Trophoblast cell (in vitro differentiated cells and primary cell): ENCODE results near the gene MT2A.

Source experiments
- DNase-seq, 2 donors: peaks; one replicate each; pipeline ENCODE4 v3.0.0-alpha.2; 2016
- H2AFZ ChIP-seq: 2 replicates; pipeline ENCODE4 v1.6.1; 2013; ENCODE audit warnings: low read length, moderate library complexity, mild to moderate bottlenecking; ENCODE audit not compliant: insufficient read depth, poor library complexity
- H2AK5ac ChIP-seq: 2 replicates; pipeline ENCODE4 v1.6.1; 2013; ENCODE audit warnings: mild to moderate bottlenecking, low read length
- H2BK120ac ChIP-seq: 2 replicates; pipeline ENCODE4 v1.6.1; 2013; ENCODE audit warnings: low read length, mild to moderate bottlenecking, moderate library complexity; ENCODE audit not compliant: insufficient read depth, poor library complexity
- H2BK12ac ChIP-seq: 2 replicates; pipeline ENCODE4 v1.6.1; 2013; ENCODE audit warnings: mild to moderate bottlenecking, low read length, moderate library complexity
- H2BK5ac ChIP-seq: 2 replicates; pipeline ENCODE4 v1.6.1; 2013; ENCODE audit warnings: low read length, low read depth, moderate library complexity, mild to moderate bottlenecking; ENCODE audit not compliant: poor library complexity
- H3K14ac ChIP-seq: 2 replicates; pipeline ENCODE4 v1.6.1; 2013; ENCODE audit warnings: mild to moderate bottlenecking, low read length
- H3K18ac ChIP-seq: 2 replicates; pipeline ENCODE4 v1.6.1; 2013; ENCODE audit warnings: mild to moderate bottlenecking, low read length
- H3K23ac ChIP-seq: 2 replicates; pipeline ENCODE4 v1.6.1; 2013; ENCODE audit warnings: low read length
- H3K27ac ChIP-seq: 2 replicates; pipeline ENCODE4 v1.5.1; 2013; ENCODE audit warnings: low read depth, mild to moderate bottlenecking, inconsistent platforms, low read length, moderate library complexity
- H3K27me3 ChIP-seq: 2 replicates; pipeline ENCODE4 v1.6.1; 2013; ENCODE audit warnings: inconsistent platforms, mild to moderate bottlenecking, low read length, moderate library complexity; ENCODE audit not compliant: insufficient read depth
- H3K36me3 ChIP-seq, 2 experiments: 1 replicate in 1 of 2; 2 replicates in 1 of 2; pipeline ENCODE4 v1.6.1; 2013; ENCODE audit warnings: low read length in 2 of 2, mild to moderate bottlenecking in 2 of 2, moderate library complexity in 1 of 2; ENCODE audit not compliant: insufficient read depth in 2 of 2, control insufficient read depth in 1 of 2
- H3K4ac ChIP-seq: 2 replicates; pipeline ENCODE4 v1.6.1; 2013; ENCODE audit warnings: low read depth, mild to moderate bottlenecking, low read length, moderate library complexity
- H3K4me1 ChIP-seq, 2 experiments: 1 replicate in 1 of 2; 2 replicates in 1 of 2; pipeline ENCODE4 v1.6.1; 2013; ENCODE audit warnings: low read length in 2 of 2, mild to moderate bottlenecking in 2 of 2, moderate library complexity in 1 of 2; ENCODE audit not compliant: insufficient read depth in 2 of 2, control insufficient read depth in 1 of 2
- H3K4me2 ChIP-seq: 2 replicates; pipeline ENCODE4 v1.6.1; 2013; ENCODE audit warnings: inconsistent platforms, mild to moderate bottlenecking, low read length, moderate library complexity
- H3K4me3 ChIP-seq: 2 replicates; pipeline ENCODE4 v1.5.1; 2013; ENCODE audit warnings: mild to moderate bottlenecking, low read depth, low read length, inconsistent platforms
- H3K79me1 ChIP-seq: one replicate; pipeline ENCODE4 v1.6.1; 2013; ENCODE audit warnings: low read length
- H3K79me2 ChIP-seq: 2 replicates; pipeline ENCODE4 v1.6.1; 2013; ENCODE audit warnings: low read length, mild to moderate bottlenecking; ENCODE audit not compliant: control insufficient read depth, insufficient read depth, poor library complexity
- H3K9ac ChIP-seq: 2 replicates; pipeline ENCODE4 v1.6.1; 2013; ENCODE audit warnings: mild to moderate bottlenecking, low read length
- H3K9me3 ChIP-seq: 2 replicates; pipeline ENCODE4 v1.6.1; 2013; ENCODE audit warnings: low read depth, mild to moderate bottlenecking, control low read depth, inconsistent platforms, low read length; ENCODE audit not compliant: insufficient read depth
- H4K12ac ChIP-seq: 2 replicates; pipeline ENCODE4 v1.6.1; 2013; ENCODE audit warnings: low read depth, mild to moderate bottlenecking, low read length, moderate library complexity
- H4K8ac ChIP-seq: 2 replicates; pipeline ENCODE4 v1.6.1; 2013; ENCODE audit warnings: low read depth, mild to moderate bottlenecking, low read length, moderate library complexity
- H4K91ac ChIP-seq: one replicate; pipeline ENCODE4 v1.6.1; 2013; ENCODE audit warnings: low read depth, mild to moderate bottlenecking, low read length, moderate library complexity
- WGBS: extraction: QIAGEN DNeasy Blood & Tissue Kit; methylation state at CpG from one replicate; pipeline ENCODE4 v1.1.7; 2013; ENCODE audit warnings: missing lambda C conversion rate; ENCODE audit not compliant: insufficient read length, insufficient coverage; ENCODE audit errors: extremely low coverage; 5-methylcytosine and 5-hydroxymethylcytosine counted together

MT2A gene

DNA sequence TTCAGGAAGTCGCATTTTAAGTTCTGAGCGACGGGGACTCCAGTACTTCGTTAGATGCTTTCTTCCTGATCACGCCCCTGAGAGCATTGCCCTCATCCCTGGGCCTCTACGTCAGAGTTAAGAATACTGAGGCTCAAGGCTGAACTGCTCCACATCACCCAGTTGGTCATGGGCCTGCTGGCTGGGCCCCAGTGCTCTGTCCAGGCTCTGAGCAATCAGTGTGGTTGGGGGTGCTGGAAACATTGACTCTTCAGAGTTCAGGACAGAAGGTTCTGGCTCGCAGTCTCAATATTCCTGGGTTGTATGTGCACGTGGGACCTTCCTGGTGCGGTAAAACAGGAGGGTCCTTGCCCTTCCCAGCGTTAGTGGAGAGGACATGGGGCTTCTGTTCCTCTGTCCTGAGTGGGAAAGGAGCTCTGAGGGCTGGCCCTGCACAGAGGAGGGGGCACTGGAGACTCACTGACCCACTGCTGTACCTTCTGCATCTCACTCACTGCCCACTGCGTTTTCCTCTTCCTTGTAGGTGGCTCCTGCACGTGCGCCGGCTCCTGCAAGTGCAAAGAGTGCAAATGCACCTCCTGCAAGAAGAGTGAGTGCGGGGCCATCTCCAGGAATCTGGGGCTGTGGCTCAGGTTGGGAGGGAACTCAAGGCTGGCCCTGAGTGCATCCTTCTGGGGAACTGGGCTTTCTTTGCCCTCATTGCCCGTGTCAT lies 17.7 kb downstream of the MT2A start:
- H2BK120ac ChIP-seq = no peak overlapping the region
- H3K4me2 ChIP-seq = peak overlapping the region; percentile 79
- H2AK5ac ChIP-seq = no peak overlapping the region
- no peak overlapping the region for H4K12ac ChIP-seq
- no peaks in the 10 kb centered on the region for H3K79me2 ChIP-seq
- no peak overlapping the region for H3K14ac ChIP-seq
- H3K4ac ChIP-seq = no peak overlapping the region
- no peak for DNase-seq
- no CpG with 5 or more reads among the region's 16 CpGs for WGBS
- peaks cover 10% of the 10 kb centered on the region for H3K9me3 ChIP-seq
- no peak overlapping the region for H2BK5ac ChIP-seq
- no peak overlapping the region for H3K4me3 ChIP-seq
- H3K4me1 ChIP-seq = peaks cover 12 to 20% of the 10 kb centered on the region in 2 experiments
- H3K36me3 ChIP-seq = no peaks in the 10 kb centered on the region
- no peak overlapping the region for H3K18ac ChIP-seq
- peaks cover 1% of the 10 kb centered on the region for H3K79me1 ChIP-seq
- no peak overlapping the region for H3K27ac ChIP-seq
- H3K9ac ChIP-seq = no peak overlapping the region
- H2BK12ac ChIP-seq = no peak overlapping the region
- no peak overlapping the region for H4K91ac ChIP-seq
- peaks cover 23% of the 10 kb centered on the region for H3K27me3 ChIP-seq
- H3K23ac ChIP-seq = no peak overlapping the region
- no peak overlapping the region for H2AFZ ChIP-seq
- H4K8ac ChIP-seq = peak overlapping the region; percentile 17

DNA sequence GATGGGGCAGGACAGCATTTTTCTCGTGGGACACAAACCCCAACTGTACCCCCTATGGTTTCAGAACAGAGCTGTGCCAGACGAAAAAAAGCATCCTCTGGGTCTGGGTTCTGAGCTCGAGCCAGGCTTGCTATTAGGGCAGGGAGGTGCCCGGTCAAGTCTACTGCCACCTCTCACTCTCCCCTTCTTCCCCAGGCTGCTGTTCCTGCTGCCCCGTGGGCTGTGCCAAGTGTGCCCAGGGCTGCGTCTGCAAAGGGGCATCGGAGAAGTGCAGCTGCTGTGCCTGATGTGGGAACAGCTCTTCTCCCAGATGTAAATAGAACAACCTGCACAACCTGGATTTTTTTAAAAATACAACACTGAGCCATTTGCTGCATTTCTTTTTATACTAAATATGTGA lies 18.3 kb downstream of the MT2A start:
- peaks cover 12 to 20% of the 10 kb centered on the region in 2 experiments for H3K4me1 ChIP-seq
- H3K18ac ChIP-seq = no peak overlapping the region
- H3K79me1 ChIP-seq = peaks cover 1% of the 10 kb centered on the region
- no peak overlapping the region for H3K9ac ChIP-seq
- H3K27me3 ChIP-seq = peaks cover 29% of the 10 kb centered on the region
- H2AFZ ChIP-seq = no peak overlapping the region
- no peaks in the 10 kb centered on the region for H3K36me3 ChIP-seq
- H4K12ac ChIP-seq = no peak overlapping the region
- no peak overlapping the region for H3K4me3 ChIP-seq
- no peak for DNase-seq
- H4K8ac ChIP-seq = no peak overlapping the region
- no peak overlapping the region for H4K91ac ChIP-seq
- no peak overlapping the region for H2BK12ac ChIP-seq
- H2BK120ac ChIP-seq = no peak overlapping the region
- no peak overlapping the region for H3K4me2 ChIP-seq
- H2BK5ac ChIP-seq = no peak overlapping the region
- no peak overlapping the region for H2AK5ac ChIP-seq
- peaks cover 11% of the 10 kb centered on the region for H3K9me3 ChIP-seq
- H3K4ac ChIP-seq = no peak overlapping the region
- H3K79me2 ChIP-seq = no peaks in the 10 kb centered on the region
- no CpG with 5 or more reads among the region's 7 CpGs for WGBS
- H3K27ac ChIP-seq = no peak overlapping the region
- no peak overlapping the region for H3K14ac ChIP-seq
- H3K23ac ChIP-seq = no peak overlapping the region

DNA sequence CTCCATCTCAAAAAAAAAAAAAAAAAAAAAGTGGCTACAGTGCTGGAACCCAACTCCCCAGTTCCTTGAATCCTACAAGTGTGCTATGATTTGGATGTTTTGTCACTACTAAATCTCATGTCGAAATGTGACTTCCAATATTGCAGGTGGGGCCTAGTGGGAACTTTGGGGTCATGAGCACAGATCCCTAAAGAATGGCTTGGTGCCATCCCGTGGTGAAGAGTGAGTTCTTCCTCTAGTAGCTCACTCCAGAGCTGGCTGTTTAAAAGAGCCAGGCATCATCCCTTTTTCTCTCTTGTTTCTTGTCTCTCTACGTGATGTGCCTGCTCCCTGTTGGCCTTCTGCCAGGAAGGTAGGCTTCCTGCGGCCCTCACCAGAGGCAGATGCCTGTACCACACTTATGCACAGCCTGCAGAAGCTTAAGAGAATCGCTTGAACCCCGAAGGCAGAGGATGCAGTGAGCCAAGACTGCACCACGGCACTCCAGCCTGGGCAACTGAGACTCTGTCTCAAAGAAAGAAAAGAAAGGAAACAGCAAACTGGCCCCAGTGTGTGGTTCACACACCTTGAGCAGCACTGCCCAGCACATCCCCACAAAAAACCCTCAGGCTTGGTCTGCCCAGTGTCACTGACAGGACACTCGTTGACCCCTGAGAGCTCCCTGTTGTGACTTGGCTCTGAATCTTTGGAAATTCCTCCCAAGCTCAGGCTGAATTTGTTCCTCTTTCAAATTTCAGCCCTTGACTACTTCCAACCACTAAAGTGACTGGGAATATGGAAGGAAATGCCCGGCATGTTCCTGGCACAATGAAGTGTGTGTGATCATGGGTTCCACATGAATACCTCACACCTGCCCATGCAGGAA lies 20.3 kb downstream of the MT2A start:
- no CpG with 5 or more reads among the region's 9 CpGs for WGBS
- Histone ChIP-seq H4K91ac (no peak overlapping the region), H3K4me2 (no peak overlapping the region)

GRCh38 chr16:56629531-56629930 lies 21.1 kb downstream of the MT2A start:
- Histone ChIP-seq H3K9ac (no peak overlapping the region), H2BK120ac (no peak overlapping the region), H3K14ac (no peak overlapping the region), H3K27ac (no peak overlapping the region), H3K36me3 (no peaks in the 10 kb centered on the region), H4K91ac (no peak overlapping the region), H4K8ac (no peak overlapping the region), H3K4me1 (peaks cover 12 to 24% of the 10 kb centered on the region in 2 experiments), H3K4me3 (no peak overlapping the region), H2BK12ac (no peak overlapping the region), H3K4me2 (no peak overlapping the region), H2BK5ac (no peak overlapping the region), H3K18ac (no peak overlapping the region), H3K23ac (no peak overlapping the region), H2AK5ac (no peak overlapping the region), H3K9me3 (peaks cover 13% of the 10 kb centered on the region), H3K4ac (no peak overlapping the region), H4K12ac (no peak overlapping the region), H3K79me2 (no peaks in the 10 kb centered on the region), H2AFZ (no peak overlapping the region), H3K27me3 (peaks cover 55% of the 10 kb centered on the region), H3K79me1 (peaks cover 1% of the 10 kb centered on the region)
- DNase-seq = no peak
- no CpG with 5 or more reads among the region's 3 CpGs for WGBS

More for the DNA sequence above, 20.3 kb downstream of the MT2A start:
- Histone ChIP-seq H4K12ac (no peak overlapping the region), H3K27ac (no peak overlapping the region), H3K23ac (no peak overlapping the region), H2BK120ac (no peak overlapping the region), H2AFZ (no peak overlapping the region), H3K18ac (no peak overlapping the region), H3K79me1 (peaks cover 1% of the 10 kb centered on the region), H3K79me2 (no peaks in the 10 kb centered on the region), H2AK5ac (no peak overlapping the region), H3K9ac (no peak overlapping the region), H2BK12ac (no peak overlapping the region), H3K4me3 (no peak overlapping the region), H3K4me1 (peaks cover 12 to 24% of the 10 kb centered on the region in 2 experiments), H3K27me3 (peaks cover 48% of the 10 kb centered on the region), H3K14ac (no peak overlapping the region), H3K9me3 (peaks cover 13% of the 10 kb centered on the region), H4K8ac (no peak overlapping the region), H3K4ac (no peak overlapping the region), H3K36me3 (no peaks in the 10 kb centered on the region), H2BK5ac (no peak overlapping the region)
- no peak for DNase-seq
